SH-SY5Y (cell line): ENCODE measurements around the gene PRAC2.

Experiments used
- GATA2 ChIP-seq: IDR thresholded peaks from 2 replicates; pipeline ENCODE4 v1.6.1; 2011; ENCODE audit warnings: mild to moderate bottlenecking, low read depth, low read length
- GATA3 ChIP-seq: IDR thresholded peaks from 2 replicates; pipeline ENCODE4 v1.6.1; 2011; ENCODE audit warnings: low read depth, mild to moderate bottlenecking, low read length, moderate library complexity

DNA sequence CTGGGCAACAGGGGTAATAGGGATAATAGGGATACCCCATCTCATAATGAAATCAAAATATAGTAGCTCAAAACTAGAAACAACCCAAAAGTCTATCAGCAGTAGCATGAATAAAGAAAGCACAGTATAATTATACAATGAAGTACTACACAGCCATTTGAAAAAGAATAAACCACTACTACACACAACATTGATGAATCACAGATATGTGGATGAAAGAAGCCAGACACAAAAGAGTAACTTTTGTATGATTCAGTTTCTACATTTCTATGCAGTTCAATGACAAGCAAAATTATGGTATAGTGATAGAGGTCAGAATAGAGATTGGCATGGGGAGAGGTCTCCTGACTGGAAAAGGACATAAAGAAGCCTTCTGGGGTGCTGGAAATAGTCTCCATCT is 8.4 kb downstream of the PRAC2 start:
- no peak for TF ChIP-seq GATA2
- no peak for TF ChIP-seq GATA3
